Activated CD4-positive, alpha-beta memory T cell treated with anti-CD3 and anti-CD28 coated beads, Interleukin-2, amount 10 ng/mL, durations not matched to agents 7 days and 5 days (primary cell): ENCODE measurements around the gene PRKN. TPM values are rescaled to one million over a fixed set of nuclear protein-coding genes. Genes with fewer than 3 reads are reported as not detected.

Experiments
- CTCF ChIA-PET: fragments of 350-600 bp; sonication (Branson Sonifier 250); formaldehyde crosslinking; loops from one replicate; lab custom pipeline; 2021; ENCODE audit warnings: antibody characterized with exemption, inconsistent platforms; lab: Charles Lee
- POLR2A ChIA-PET: fragments of 350-600 bp; sonication (Branson Sonifier 250); formaldehyde crosslinking; loops from one replicate; lab custom pipeline; 2021; ENCODE audit warnings: antibody characterized with exemption; lab: Charles Lee
- DNase-seq: peaks from one replicate; pipeline ENCODE4 v3.0.0-alpha.2; 2020
- H3K27ac Mint-ChIP-seq: one replicate; pipeline ENCODE4 v1.8.0; 2021; ENCODE audit warnings: mild to moderate bottlenecking, mixed read lengths
- H3K27me3 Mint-ChIP-seq: one replicate; pipeline ENCODE4 v1.8.0; 2021; ENCODE audit warnings: mixed read lengths
- H3K36me3 Mint-ChIP-seq: one replicate; pipeline ENCODE4 v1.8.0; 2021; ENCODE audit warnings: low read depth, mixed read lengths
- H3K4me1 Mint-ChIP-seq: one replicate; pipeline ENCODE4 v1.8.0; 2021; ENCODE audit warnings: mixed read lengths
- H3K4me3 Mint-ChIP-seq: one replicate; pipeline ENCODE4 v1.8.0; 2021; ENCODE audit warnings: mild to moderate bottlenecking, mixed read lengths
- H3K9me3 Mint-ChIP-seq: one replicate; pipeline ENCODE4 v1.8.0; 2021; ENCODE audit warnings: mixed read lengths
- total RNA-seq, 2 experiments: library from RNA; stranded (reverse); gene quantifications; one replicate each; pipeline ENCODE4 v1.2.3, GENCODE V29; 2021

The PRKN gene
- total RNA-seq, 2 experiments from 2014 or later = 0.13 to 0.43 TPM

GRCh38 chr6:162249907-162250642 is 477.5 kb downstream of the PRKN start:
- Mint-ChIP-seq H3K27ac (no peak overlapping the region), H3K27me3 (no peaks in the 10 kb centered on the region), H3K9me3 (no peaks in the 10 kb centered on the region), H3K4me3 (no peak overlapping the region), H3K36me3 (no peaks in the 10 kb centered on the region), H3K4me1 (no peaks in the 10 kb centered on the region)
- POLR2A ChIA-PET = no interaction called here
- CTCF ChIA-PET = no interaction called here
- DNase-seq = no peak

GRCh38 chr6:162245830-162246420 is 481.6 kb downstream of the PRKN start:
- POLR2A ChIA-PET = no interaction called here
- Mint-ChIP-seq H3K9me3 (no peaks in the 10 kb centered on the region), H3K27me3 (no peaks in the 10 kb centered on the region), H3K36me3 (no peaks in the 10 kb centered on the region), H3K4me3 (no peak overlapping the region), H3K27ac (no peak overlapping the region), H3K4me1 (no peaks in the 10 kb centered on the region)
- DNase-seq = no peak
- CTCF ChIA-PET = no interaction called here

- CTCF ChIA-PET = no interaction called here
- no peak overlapping the region for H3K4me3 Mint-ChIP-seq
- no peaks in the 10 kb centered on the region for H3K4me1 Mint-ChIP-seq
- no peaks in the 10 kb centered on the region for H3K27me3 Mint-ChIP-seq
- POLR2A ChIA-PET = no interaction called here
- H3K36me3 Mint-ChIP-seq = no peaks in the 10 kb centered on the region
- no peak for DNase-seq
- no peaks in the 10 kb centered on the region for H3K9me3 Mint-ChIP-seq
- no peak overlapping the region for H3K27ac Mint-ChIP-seq
Measured at GRCh38 chr6:162244031-162244430, 483.5 kb downstream of the PRKN start.

GRCh38 chr6:162242915-162243314 is 484.7 kb downstream of the PRKN start:
- H3K4me3 Mint-ChIP-seq = no peak overlapping the region
- H3K27me3 Mint-ChIP-seq = no peaks in the 10 kb centered on the region
- H3K9me3 Mint-ChIP-seq = no peaks in the 10 kb centered on the region
- no peaks in the 10 kb centered on the region for H3K4me1 Mint-ChIP-seq
- no peak for DNase-seq
- ChIA-PET CTCF (no interaction called here), POLR2A (no interaction called here)
- no peaks in the 10 kb centered on the region for H3K36me3 Mint-ChIP-seq
- H3K27ac Mint-ChIP-seq = no peak overlapping the region

- ChIA-PET POLR2A (no interaction called here), CTCF (no interaction called here)
- Mint-ChIP-seq H3K27me3 (no peaks in the 10 kb centered on the region), H3K27ac (no peak overlapping the region), H3K4me1 (no peaks in the 10 kb centered on the region), H3K9me3 (no peaks in the 10 kb centered on the region), H3K4me3 (no peak overlapping the region), H3K36me3 (no peaks in the 10 kb centered on the region)
- DNase-seq = no peak
Measured at GRCh38 chr6:162239330-162239729, 488.2 kb downstream of the PRKN start.

- DNase-seq = no peak
- Mint-ChIP-seq H3K36me3 (no peaks in the 10 kb centered on the region), H3K9me3 (peaks cover 3% of the 10 kb centered on the region), H3K27ac (no peak overlapping the region), H3K27me3 (no peaks in the 10 kb centered on the region), H3K4me3 (no peak overlapping the region), H3K4me1 (no peaks in the 10 kb centered on the region)
- CTCF ChIA-PET = no interaction called here
- POLR2A ChIA-PET = no interaction called here
Measured at GRCh38 chr6:162238675-162239074, 488.9 kb downstream of the PRKN start.

- ChIA-PET CTCF (no interaction called here), POLR2A (no interaction called here)
- Mint-ChIP-seq H3K27me3 (no peaks in the 10 kb centered on the region), H3K27ac (no peak overlapping the region), H3K4me1 (no peaks in the 10 kb centered on the region), H3K4me3 (no peak overlapping the region), H3K9me3 (peaks cover 3% of the 10 kb centered on the region), H3K36me3 (no peaks in the 10 kb centered on the region)
- no peak for DNase-seq
Measured at GRCh38 chr6:162237331-162237730, 490.2 kb downstream of the PRKN start.

- no peak overlapping the region for H3K27ac Mint-ChIP-seq
- POLR2A ChIA-PET = no interaction called here
Measured at GRCh38 chr6:162234631-162235030, 492.9 kb downstream of the PRKN start.

GRCh38 chr6:162230147-162230752 is 497.3 kb downstream of the PRKN start:
- DNase-seq = no peak
- ChIA-PET POLR2A (no interaction called here), CTCF (no interaction called here)
- Mint-ChIP-seq H3K9me3 (peaks cover 7% of the 10 kb centered on the region), H3K4me1 (no peaks in the 10 kb centered on the region), H3K27ac (no peak overlapping the region), H3K4me3 (no peak overlapping the region), H3K36me3 (no peaks in the 10 kb centered on the region), H3K27me3 (no peaks in the 10 kb centered on the region)

More at GRCh38 chr6:162234631-162235030, 492.9 kb downstream of the PRKN start:
- Mint-ChIP-seq H3K36me3 (no peaks in the 10 kb centered on the region), H3K4me3 (no peak overlapping the region), H3K27me3 (no peaks in the 10 kb centered on the region), H3K9me3 (peaks cover 3% of the 10 kb centered on the region), H3K4me1 (no peaks in the 10 kb centered on the region)
- no peak for DNase-seq
- CTCF ChIA-PET = no interaction called here

GRCh38 chr6:162229093-162229492 is 498.5 kb downstream of the PRKN start:
- H3K36me3 Mint-ChIP-seq = no peaks in the 10 kb centered on the region
- no peak overlapping the region for H3K27ac Mint-ChIP-seq
- DNase-seq = no peak
- ChIA-PET POLR2A (no interaction called here), CTCF (no interaction called here)
- peaks cover 7% of the 10 kb centered on the region for H3K9me3 Mint-ChIP-seq
- no peak overlapping the region for H3K4me3 Mint-ChIP-seq
- no peaks in the 10 kb centered on the region for H3K4me1 Mint-ChIP-seq
- no peaks in the 10 kb centered on the region for H3K27me3 Mint-ChIP-seq

GRCh38 chr6:162226803-162227202 is 500.8 kb downstream of the PRKN start:
- Mint-ChIP-seq H3K4me3 (no peak overlapping the region), H3K9me3 (peaks cover 4% of the 10 kb centered on the region), H3K36me3 (no peaks in the 10 kb centered on the region), H3K4me1 (no peaks in the 10 kb centered on the region), H3K27me3 (no peaks in the 10 kb centered on the region), H3K27ac (no peak overlapping the region)
- POLR2A ChIA-PET = no interaction called here
- DNase-seq = no peak
- CTCF ChIA-PET = no interaction called here

- Mint-ChIP-seq H3K27ac (no peak overlapping the region), H3K4me1 (no peaks in the 10 kb centered on the region), H3K9me3 (peaks cover 6% of the 10 kb centered on the region), H3K27me3 (no peaks in the 10 kb centered on the region), H3K4me3 (no peak overlapping the region), H3K36me3 (no peaks in the 10 kb centered on the region)
- no peak for DNase-seq
- CTCF ChIA-PET = no interaction called here
- POLR2A ChIA-PET = no interaction called here
Measured at GRCh38 chr6:162222521-162222920, 505.0 kb downstream of the PRKN start.

- Mint-ChIP-seq H3K9me3 (peaks cover 2% of the 10 kb centered on the region), H3K4me3 (no peak overlapping the region), H3K36me3 (no peaks in the 10 kb centered on the region), H3K27ac (no peak overlapping the region), H3K27me3 (no peaks in the 10 kb centered on the region), H3K4me1 (no peaks in the 10 kb centered on the region)
- DNase-seq = no peak
- ChIA-PET POLR2A (no interaction called here), CTCF (no interaction called here)
Measured at GRCh38 chr6:162220876-162221275, 506.7 kb downstream of the PRKN start.

- Mint-ChIP-seq H3K4me1 (no peaks in the 10 kb centered on the region), H3K27me3 (no peaks in the 10 kb centered on the region), H3K9me3 (peaks cover 2% of the 10 kb centered on the region), H3K36me3 (no peaks in the 10 kb centered on the region), H3K4me3 (no peak overlapping the region), H3K27ac (no peak overlapping the region)
- CTCF ChIA-PET = no interaction called here
- DNase-seq = no peak
- POLR2A ChIA-PET = no interaction called here
Measured at GRCh38 chr6:162219266-162219665, 508.3 kb downstream of the PRKN start.
